ENCODE measurements around the gene MLXIP. TPM values are rescaled to one million over a fixed set of nuclear protein-coding genes. Genes with fewer than 3 reads are reported as not detected.

Gene MLXIP
- total RNA-seq, 1 experiment from 2014 or later, result 46.3 TPM

- Histone ChIP-seq H3K9me2 (ENCODE audit: insufficient read depth) (no peaks in the 10 kb centered on the region), H3K4me3 (replicated peaks in 1 of 2; ENCODE audit: low read depth in 1 of 2, low read length in 2 of 2) (no peak overlapping the region), H3K9ac (ENCODE audit: low read length) (peak overlapping the region; percentile 28; the same call in 1 of the 2 replicates), H3K27me3 (ENCODE audit: insufficient read depth, low read length) (no peaks in the 10 kb centered on the region), H3K9me3 (ENCODE audit: control insufficient read depth in 1 of 2, insufficient read depth in 1 of 2, low read depth in 1 of 2, low read length in 2 of 2) (no peaks in the 10 kb centered on the region), H4K20me1 (ENCODE audit: insufficient read depth) (no peaks in the 10 kb centered on the region; the same call in 1 of the 2 replicates), H3K4me2 (ENCODE audit: low read length) (peak overlapping the region; percentile 38), H3K4me1 (ENCODE audit: control insufficient read depth in 1 of 2, insufficient read depth in 2 of 2, low read length in 2 of 2) (peaks cover 11 to 12% of the 10 kb centered on the region in 2 experiments), H2AFZ (ENCODE audit: low read depth, low read length, poor library complexity, severe bottlenecking) (no peak overlapping the region), H3K36me3 (ENCODE audit: control insufficient read depth in 1 of 2, insufficient read depth in 2 of 2, low read length in 2 of 2) (peaks cover 0 to 6% of the 10 kb centered on the region in 2 experiments; a peak in 1 of 4 replicates), H3K27ac (ENCODE audit: low read depth, low read length) (peak overlapping the region; percentile 47), H3K79me2 (ENCODE audit: insufficient read depth, low read length) (peaks cover 66% of the 10 kb centered on the region)
- intact Hi-C loops (cut with micrococcal nuclease), result loop anchor here (1.0 to 2.0 kb wide), 3 partner anchors 58 to 69 kb away; no protein-coding TSS in a partner anchor
- TF ChIP-seq RAD21 (IDR thresholded peaks at IDR 0.05; ENCODE audit: low read depth) (peak; percentile 96), CTCF (IDR thresholded peaks at IDR 0.05 in 2 of 3, conservative IDR thresholded peaks at IDR 0.05 in 1 of 3; ENCODE audit: borderline replicate concordance in 1 of 3, insufficient read depth in 1 of 3, low read depth in 2 of 3, low read length in 2 of 3) (peak; percentile 70 to 88 (median 86)), ZFX (IDR thresholded peaks at IDR 0.05) (no peak)
- BruUV-seq (replicated peaks), result no TSS peak
- peak; percentile 41 for DNase-seq (ENCODE audit: low read depth, low spot score)
- ATAC-seq, result peak; percentile 81
- ChIA-PET CTCF (interaction anchor here (0.6 to 4.5 kb wide), 10 partner anchors 10 to 74 kb away, joined by 3 to 29 read pairs (median 4); partner anchors contain the start of gene MLXIP), RAD21 (ENCODE audit: low non-redundant PET in 1 of 2, low total read pairs in 2 of 2, uncharacterized antibody in 2 of 2, unreplicated experiment in 2 of 2) (interaction anchor here in 1 of 2 experiments (1.5 kb wide), 1 partner anchor 68 kb away, joined by 5 read pairs; no protein-coding TSS in a partner anchor), POLR2A (interaction anchor here (0.6 to 0.8 kb wide), 2 partner anchors 42 to 650 kb away, joined by 3 read pairs; no protein-coding TSS in a partner anchor)
Observed at GRCh38 chr12:122123051-122123760, 44.6 kb downstream of the MLXIP start.

DNA sequence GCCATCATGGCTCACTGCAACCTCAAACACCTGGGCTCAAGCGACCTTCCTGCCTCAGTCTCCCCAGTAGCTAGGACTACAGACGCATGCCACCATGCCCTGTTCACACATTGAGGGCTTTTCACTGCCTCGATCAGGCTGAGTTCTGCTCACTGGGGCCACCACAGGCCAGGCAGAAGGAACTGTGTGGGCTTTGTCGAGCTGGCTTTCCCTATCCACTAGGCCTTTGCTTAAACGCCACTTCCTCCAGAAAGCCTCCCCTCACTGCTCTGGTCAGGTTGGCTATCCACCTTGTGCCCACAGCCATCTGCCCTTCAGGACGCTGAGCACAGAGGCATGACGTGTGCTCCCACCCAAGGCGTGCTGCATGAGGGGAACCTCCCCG lies 45.2 kb downstream of the MLXIP start:
- ChIA-PET CTCF (interaction anchor here (0.6 to 4.5 kb wide), 8 partner anchors 10 to 75 kb away, joined by 3 to 29 read pairs (median 6); partner anchors contain the start of gene MLXIP), POLR2A (no interaction called here)
- no peaks in the 10 kb centered on the region; the same call in 1 of the 2 replicates for H4K20me1 ChIP-seq (ENCODE audit: insufficient read depth)
- TF ChIP-seq EGR1 (IDR thresholded peaks at IDR 0.05; ENCODE audit: low read depth), result no peak
- TF ChIP-seq, protein P1, sequence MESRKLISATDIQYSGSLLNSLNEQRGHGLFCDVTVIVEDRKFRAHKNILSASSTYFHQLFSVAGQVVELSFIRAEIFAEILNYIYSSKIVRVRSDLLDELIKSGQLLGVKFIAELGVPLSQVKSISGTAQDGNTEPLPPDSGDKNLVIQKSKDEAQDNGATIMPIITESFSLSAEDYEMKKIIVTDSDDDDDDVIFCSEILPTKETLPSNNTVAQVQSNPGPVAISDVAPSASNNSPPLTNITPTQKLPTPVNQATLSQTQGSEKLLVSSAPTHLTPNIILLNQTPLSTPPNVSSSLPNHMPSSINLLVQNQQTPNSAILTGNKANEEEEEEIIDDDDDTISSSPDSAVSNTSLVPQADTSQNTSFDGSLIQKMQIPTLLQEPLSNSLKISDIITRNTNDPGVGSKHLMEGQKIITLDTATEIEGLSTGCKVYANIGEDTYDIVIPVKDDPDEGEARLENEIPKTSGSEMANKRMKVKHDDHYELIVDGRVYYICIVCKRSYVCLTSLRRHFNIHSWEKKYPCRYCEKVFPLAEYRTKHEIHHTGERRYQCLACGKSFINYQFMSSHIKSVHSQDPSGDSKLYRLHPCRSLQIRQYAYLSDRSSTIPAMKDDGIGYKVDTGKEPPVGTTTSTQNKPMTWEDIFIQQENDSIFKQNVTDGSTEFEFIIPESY (IDR thresholded peaks at IDR 0.05; ENCODE audit: extremely low read depth, insufficient replicate concordance, low read length), result no peak
- TF ChIP-seq YY1 (IDR thresholded peaks at IDR 0.05; ENCODE audit: extremely low read depth, insufficient replicate concordance, low read depth, low read length), result no peak
- TF ChIP-seq CBX3 (IDR thresholded peaks at IDR 0.05; ENCODE audit: low read depth), result no peak
- no peak for TF ChIP-seq POLR2AphosphoS5 (IDR thresholded peaks at IDR 0.05; ENCODE audit: low read depth, low read length)
- no peak for TF ChIP-seq SIN3A (IDR thresholded peaks at IDR 0.05; ENCODE audit: low read depth)
- no peak for TF ChIP-seq SRF (IDR thresholded peaks at IDR 0.05; ENCODE audit: low read depth)
- no peak for TF ChIP-seq POLR2A (IDR thresholded peaks at IDR 0.05; ENCODE audit: borderline replicate concordance, extremely low read depth, insufficient read depth, insufficient read length)
- no peak for TF ChIP-seq JUND (IDR thresholded peaks at IDR 0.05)
- no peak for TF ChIP-seq CEBPB (IDR thresholded peaks at IDR 0.05; ENCODE audit: low read depth)
- no peak for TF ChIP-seq FOSL1 (IDR thresholded peaks at IDR 0.05; ENCODE audit: low read depth)
- TF ChIP-seq EZH2 (IDR thresholded peaks at IDR 0.05), result no peak
- TF ChIP-seq, protein P2, sequence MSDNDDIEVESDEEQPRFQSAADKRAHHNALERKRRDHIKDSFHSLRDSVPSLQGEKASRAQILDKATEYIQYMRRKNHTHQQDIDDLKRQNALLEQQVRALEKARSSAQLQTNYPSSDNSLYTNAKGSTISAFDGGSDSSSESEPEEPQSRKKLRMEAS (IDR thresholded peaks at IDR 0.05), result no peak

More for the DNA sequence above, 45.2 kb downstream of the MLXIP start:
- Histone ChIP-seq H3K9ac (ENCODE audit: low read length) (0 out of 2 replicates have a peak overlapping the region, but pooled peaks have one; percentile 28), H3K36me3 (ENCODE audit: control insufficient read depth in 1 of 2, insufficient read depth in 2 of 2, low read length in 2 of 2) (peaks cover 4 to 9% of the 10 kb centered on the region in 2 experiments; a peak in 2 of 4 replicates), H3K4me2 (ENCODE audit: low read length) (peak overlapping the region; percentile 38; the same call in 1 of the 2 replicates), H3K4me3 (replicated peaks in 1 of 2; ENCODE audit: low read depth in 1 of 2, low read length in 2 of 2) (no peak overlapping the region), H3K27me3 (ENCODE audit: insufficient read depth, low read length) (no peaks in the 10 kb centered on the region), H3K27ac (ENCODE audit: low read depth, low read length) (peak overlapping the region; percentile 47), H2AFZ (ENCODE audit: low read depth, low read length, poor library complexity, severe bottlenecking) (no peak overlapping the region), H3K4me1 (ENCODE audit: control insufficient read depth in 1 of 2, insufficient read depth in 2 of 2, low read length in 2 of 2) (peaks cover 11 to 12% of the 10 kb centered on the region in 2 experiments), H3K9me2 (ENCODE audit: insufficient read depth) (no peaks in the 10 kb centered on the region), H3K9me3 (ENCODE audit: control insufficient read depth in 1 of 2, insufficient read depth in 1 of 2, low read depth in 1 of 2, low read length in 2 of 2) (no peaks in the 10 kb centered on the region), H3K79me2 (ENCODE audit: insufficient read depth, low read length) (peaks cover 66% of the 10 kb centered on the region)
- ATAC-seq (no peak), DNase-seq (ENCODE audit: low read depth, low spot score) (no peak)
- RAD21 ChIA-PET (ENCODE audit: low non-redundant PET in 1 of 2, low total read pairs in 2 of 2, uncharacterized antibody in 2 of 2, unreplicated experiment in 2 of 2), result interaction anchor here in 1 of 2 experiments (1.5 kb wide), 1 partner anchor 69 kb away, joined by 5 read pairs; no protein-coding TSS in a partner anchor
- BruUV-seq (replicated peaks), result no TSS peak
- intact Hi-C loops (cut with micrococcal nuclease), result loop anchor here (1.0 to 2.0 kb wide), 3 partner anchors 59 to 69 kb away; no protein-coding TSS in a partner anchor

Data from HCT116 (cell line).